ENCODE results near the gene DRD2. TPM values are rescaled to one million over a fixed set of nuclear protein-coding genes. Genes with fewer than 3 reads are reported as not detected.

The DRD2 gene
- total RNA-seq, 2 experiments from 2014 or later, result 0.30 to 0.86 TPM

GRCh38 chr11:113398669-113399430 lies 76.3 kb downstream of the DRD2 start:
- Mint-ChIP-seq H3K27me3 (peaks cover 3% of the 10 kb centered on the region), H3K36me3 (ENCODE audit: low read depth) (no peaks in the 10 kb centered on the region), H3K9me3 (no peaks in the 10 kb centered on the region), H3K4me1 (no peaks in the 10 kb centered on the region), H3K27ac (no peak overlapping the region), H3K4me3 (no peak overlapping the region)
- POLR2A ChIA-PET, result no interaction called here
- DNase-seq, result no peak
- CTCF ChIA-PET, result no interaction called here

- no peaks in the 10 kb centered on the region for H3K4me1 Mint-ChIP-seq
- H3K27ac Mint-ChIP-seq, result no peak overlapping the region
- H3K4me3 Mint-ChIP-seq, result no peak overlapping the region
- H3K9me3 Mint-ChIP-seq, result no peaks in the 10 kb centered on the region
- DNase-seq, result no peak
- no peaks in the 10 kb centered on the region for H3K36me3 Mint-ChIP-seq (ENCODE audit: low read depth)
- POLR2A ChIA-PET, result no interaction called here
- CTCF ChIA-PET, result no interaction called here
- no peaks in the 10 kb centered on the region for H3K27me3 Mint-ChIP-seq
These were observed 77.4 kb downstream of the DRD2 start for GRCh38 chr11:113397821-113398220.

- no peak for DNase-seq
- Mint-ChIP-seq H3K4me3 (no peak overlapping the region), H3K9me3 (no peaks in the 10 kb centered on the region), H3K27ac (no peak overlapping the region), H3K4me1 (no peaks in the 10 kb centered on the region), H3K27me3 (no peaks in the 10 kb centered on the region), H3K36me3 (ENCODE audit: low read depth) (no peaks in the 10 kb centered on the region)
- POLR2A ChIA-PET, result no interaction called here
- CTCF ChIA-PET, result no interaction called here
These were observed 78.0 kb downstream of the DRD2 start for GRCh38 chr11:113397212-113397611.

- CTCF ChIA-PET, result no interaction called here
- no peaks in the 10 kb centered on the region for H3K9me3 Mint-ChIP-seq
- H3K36me3 Mint-ChIP-seq (ENCODE audit: low read depth), result no peaks in the 10 kb centered on the region
- H3K27me3 Mint-ChIP-seq, result no peaks in the 10 kb centered on the region
- no peaks in the 10 kb centered on the region for H3K4me1 Mint-ChIP-seq
- no peak overlapping the region for H3K27ac Mint-ChIP-seq
- H3K4me3 Mint-ChIP-seq, result no peak overlapping the region
- no peak for DNase-seq
- POLR2A ChIA-PET, result no interaction called here
These were observed 78.5 kb downstream of the DRD2 start for GRCh38 chr11:113396690-113397089.

- no peaks in the 10 kb centered on the region for H3K27me3 Mint-ChIP-seq
These were observed 79.3 kb downstream of the DRD2 start for GRCh38 chr11:113395782-113396336.

GRCh38 chr11:113394919-113395318 lies 80.3 kb downstream of the DRD2 start:
- no peaks in the 10 kb centered on the region for H3K36me3 Mint-ChIP-seq (ENCODE audit: low read depth)
- ChIA-PET CTCF (no interaction called here), POLR2A (no interaction called here)
- no peak overlapping the region for H3K27ac Mint-ChIP-seq
- DNase-seq, result no peak
- no peaks in the 10 kb centered on the region for H3K9me3 Mint-ChIP-seq
- no peaks in the 10 kb centered on the region for H3K27me3 Mint-ChIP-seq
- no peak overlapping the region for H3K4me3 Mint-ChIP-seq
- no peaks in the 10 kb centered on the region for H3K4me1 Mint-ChIP-seq

More at GRCh38 chr11:113395782-113396336, 79.3 kb downstream of the DRD2 start:
- CTCF ChIA-PET, result no interaction called here
- Mint-ChIP-seq H3K27ac (no peak overlapping the region), H3K9me3 (no peaks in the 10 kb centered on the region), H3K36me3 (ENCODE audit: low read depth) (no peaks in the 10 kb centered on the region), H3K4me1 (no peaks in the 10 kb centered on the region), H3K4me3 (no peak overlapping the region)
- POLR2A ChIA-PET, result no interaction called here
- DNase-seq, result no peak

GRCh38 chr11:113393501-113393985 lies 81.7 kb downstream of the DRD2 start:
- CTCF ChIA-PET, result no interaction called here
- H3K36me3 Mint-ChIP-seq (ENCODE audit: low read depth), result no peaks in the 10 kb centered on the region
- H3K4me3 Mint-ChIP-seq, result no peak overlapping the region
- H3K27me3 Mint-ChIP-seq, result no peaks in the 10 kb centered on the region
- no peaks in the 10 kb centered on the region for H3K9me3 Mint-ChIP-seq
- no peak for DNase-seq
- POLR2A ChIA-PET, result no interaction called here
- no peaks in the 10 kb centered on the region for H3K4me1 Mint-ChIP-seq
- no peak overlapping the region for H3K27ac Mint-ChIP-seq

GRCh38 chr11:113392236-113392921 lies 82.8 kb downstream of the DRD2 start:
- no peak overlapping the region for H3K27ac Mint-ChIP-seq
- H3K4me3 Mint-ChIP-seq, result no peak overlapping the region
- no peaks in the 10 kb centered on the region for H3K4me1 Mint-ChIP-seq
- ChIA-PET CTCF (no interaction called here), POLR2A (no interaction called here)
- H3K27me3 Mint-ChIP-seq, result no peaks in the 10 kb centered on the region
- H3K36me3 Mint-ChIP-seq (ENCODE audit: low read depth), result no peaks in the 10 kb centered on the region
- no peaks in the 10 kb centered on the region for H3K9me3 Mint-ChIP-seq
- no peak for DNase-seq

- no peak for DNase-seq
- no peaks in the 10 kb centered on the region for H3K4me1 Mint-ChIP-seq
- no peaks in the 10 kb centered on the region for H3K9me3 Mint-ChIP-seq
- no peak overlapping the region for H3K4me3 Mint-ChIP-seq
- no peak overlapping the region for H3K27ac Mint-ChIP-seq
- H3K27me3 Mint-ChIP-seq, result peaks cover 4% of the 10 kb centered on the region
- ChIA-PET CTCF (no interaction called here), POLR2A (no interaction called here)
- no peaks in the 10 kb centered on the region for H3K36me3 Mint-ChIP-seq (ENCODE audit: low read depth)
These were observed 85.9 kb downstream of the DRD2 start for GRCh38 chr11:113389272-113389671.

- CTCF ChIA-PET, result no interaction called here
- Mint-ChIP-seq H3K27me3 (peaks cover 4% of the 10 kb centered on the region), H3K4me1 (no peaks in the 10 kb centered on the region), H3K4me3 (no peak within 1 kb of the TSS), H3K27ac (no peak within 1 kb of the TSS), H3K36me3 (ENCODE audit: low read depth) (no peaks in the 10 kb centered on the region), H3K9me3 (no peaks in the 10 kb centered on the region)
- no peak for DNase-seq
- POLR2A ChIA-PET, result no interaction called here
These were observed 87.5 kb downstream of the DRD2 start, which contains the start of gene ANKK1 for GRCh38 chr11:113387605-113388211. ANKK1 (plus strand) TSS chr11:113387779; CDS start chr11:113387885, 106 bp downstream.

GRCh38 chr11:113386866-113387265 lies 88.3 kb downstream of the DRD2 start:
- POLR2A ChIA-PET, result no interaction called here
- Mint-ChIP-seq H3K9me3 (no peaks in the 10 kb centered on the region), H3K27ac (no peak overlapping the region)

GRCh38 chr11:113385749-113386148 lies 89.4 kb downstream of the DRD2 start:
- H3K27ac Mint-ChIP-seq, result no peak overlapping the region
- no peaks in the 10 kb centered on the region for H3K9me3 Mint-ChIP-seq
- ChIA-PET POLR2A (no interaction called here), CTCF (no interaction called here)
- H3K4me3 Mint-ChIP-seq, result no peak overlapping the region
- H3K36me3 Mint-ChIP-seq (ENCODE audit: low read depth), result no peaks in the 10 kb centered on the region
- no peaks in the 10 kb centered on the region for H3K4me1 Mint-ChIP-seq
- no peak for DNase-seq
- peaks cover 4% of the 10 kb centered on the region for H3K27me3 Mint-ChIP-seq

More at GRCh38 chr11:113386866-113387265, 88.3 kb downstream of the DRD2 start:
- Mint-ChIP-seq H3K4me3 (no peak overlapping the region), H3K4me1 (no peaks in the 10 kb centered on the region), H3K27me3 (peaks cover 4% of the 10 kb centered on the region), H3K36me3 (ENCODE audit: low read depth) (no peaks in the 10 kb centered on the region)
- DNase-seq, result no peak
- CTCF ChIA-PET, result no interaction called here

GRCh38 chr11:113384551-113384950 lies 90.6 kb downstream of the DRD2 start:
- H3K9me3 Mint-ChIP-seq, result no peaks in the 10 kb centered on the region

More at GRCh38 chr11:113384551-113384950, 90.6 kb downstream of the DRD2 start:
- Mint-ChIP-seq H3K4me1 (no peaks in the 10 kb centered on the region), H3K27ac (no peak overlapping the region), H3K36me3 (ENCODE audit: low read depth) (no peaks in the 10 kb centered on the region), H3K27me3 (peaks cover 4% of the 10 kb centered on the region), H3K4me3 (no peak overlapping the region)
- CTCF ChIA-PET, result no interaction called here
- no peak for DNase-seq
- POLR2A ChIA-PET, result no interaction called here

Data from activated CD4-positive, alpha-beta memory T cell treated with anti-CD3 and anti-CD28 coated beads, Interleukin-2, amount 10 ng/mL, durations not matched to agents 7 days and 5 days (primary cell).